AG10803 (cell line): ENCODE measurements around the gene SHISAL1.

ENCODE experiments used
- DNase-seq: peaks from one replicate; pipeline ENCODE4 v3.0.0; 2010; ENCODE audit warnings: low read depth
- H3K4me3 ChIP-seq: 2 replicates; pipeline ENCODE4 v1.5.1; 2011; ENCODE audit warnings: mild to moderate bottlenecking, low read length, control low read depth
- CTCF ChIP-seq: conservative IDR thresholded peaks from 2 replicates; pipeline ENCODE4 v1.5.1; 2011; ENCODE audit warnings: mild to moderate bottlenecking, low read length, control low read depth, inconsistent platforms

The SHISAL1 gene

GRCh38 chr22:44211946-44212930, 100.5 kb downstream of the SHISAL1 start:
- DNase-seq, result peak; percentile 74
- H3K4me3 ChIP-seq, result no peak overlapping the region
- no peak for TF ChIP-seq CTCF

GRCh38 chr22:44211256-44211945, 101.3 kb downstream of the SHISAL1 start:
- peak; percentile 50 for DNase-seq
- no peak for TF ChIP-seq CTCF
- no peak overlapping the region for H3K4me3 ChIP-seq

GRCh38 chr22:44210722-44211121, 102.0 kb downstream of the SHISAL1 start:
- DNase-seq, result peak; percentile 88
- H3K4me3 ChIP-seq, result no peak overlapping the region
- no peak for TF ChIP-seq CTCF

GRCh38 chr22:44209343-44209742, 103.4 kb downstream of the SHISAL1 start:
- no peak for TF ChIP-seq CTCF
- DNase-seq, result no peak
- H3K4me3 ChIP-seq, result no peak overlapping the region

GRCh38 chr22:44207981-44208317, 104.8 kb downstream of the SHISAL1 start:
- no peak overlapping the region for H3K4me3 ChIP-seq
- no peak for DNase-seq
- no peak for TF ChIP-seq CTCF

- no peak for TF ChIP-seq CTCF
- no peak for DNase-seq
These were observed 105.4 kb downstream of the SHISAL1 start for GRCh38 chr22:44207173-44207980.

More at GRCh38 chr22:44207173-44207980, 105.4 kb downstream of the SHISAL1 start:
- H3K4me3 ChIP-seq, result no peak overlapping the region
